Left ventricle myocardium superior (tissue), 1 donor: ENCODE measurements around the gene CHST3. TPM values are rescaled to one million over a fixed set of nuclear protein-coding genes. Genes with fewer than 3 reads are reported as not detected.

Source experiments
- ATAC-seq: fragments of 200-7000 bp; cut with Tn5 transposase; one replicate; pipeline ENCODE4 v1.9.1; 2020; ENCODE audit warnings: mild to moderate bottlenecking, moderate library complexity
- DNase-seq: peaks from one replicate; pipeline ENCODE4 v3.0.0-alpha.2; 2020
- intact Hi-C: fragments of 100-400 bp; cut with micrococcal nuclease; formaldehyde crosslinking; loops from one replicate; pipeline ENCODE4 v1.11.0; 2022
- total RNA-seq: library from RNA; stranded (reverse); fragmentation: NEBNext Ultra II Directional; extraction: Animal tissue kit (Norgen Biotek cat#: 25700); gene quantifications from one replicate; pipeline ENCODE4 v1.2.1, GENCODE V29; 2021
- donor health status: DM: no; HTN: yes; CAD: no; lungs with severe emphysema.

CHST3 gene
- total RNA-seq, 1 donor from 2014 or later: 18.5 TPM

DNA sequence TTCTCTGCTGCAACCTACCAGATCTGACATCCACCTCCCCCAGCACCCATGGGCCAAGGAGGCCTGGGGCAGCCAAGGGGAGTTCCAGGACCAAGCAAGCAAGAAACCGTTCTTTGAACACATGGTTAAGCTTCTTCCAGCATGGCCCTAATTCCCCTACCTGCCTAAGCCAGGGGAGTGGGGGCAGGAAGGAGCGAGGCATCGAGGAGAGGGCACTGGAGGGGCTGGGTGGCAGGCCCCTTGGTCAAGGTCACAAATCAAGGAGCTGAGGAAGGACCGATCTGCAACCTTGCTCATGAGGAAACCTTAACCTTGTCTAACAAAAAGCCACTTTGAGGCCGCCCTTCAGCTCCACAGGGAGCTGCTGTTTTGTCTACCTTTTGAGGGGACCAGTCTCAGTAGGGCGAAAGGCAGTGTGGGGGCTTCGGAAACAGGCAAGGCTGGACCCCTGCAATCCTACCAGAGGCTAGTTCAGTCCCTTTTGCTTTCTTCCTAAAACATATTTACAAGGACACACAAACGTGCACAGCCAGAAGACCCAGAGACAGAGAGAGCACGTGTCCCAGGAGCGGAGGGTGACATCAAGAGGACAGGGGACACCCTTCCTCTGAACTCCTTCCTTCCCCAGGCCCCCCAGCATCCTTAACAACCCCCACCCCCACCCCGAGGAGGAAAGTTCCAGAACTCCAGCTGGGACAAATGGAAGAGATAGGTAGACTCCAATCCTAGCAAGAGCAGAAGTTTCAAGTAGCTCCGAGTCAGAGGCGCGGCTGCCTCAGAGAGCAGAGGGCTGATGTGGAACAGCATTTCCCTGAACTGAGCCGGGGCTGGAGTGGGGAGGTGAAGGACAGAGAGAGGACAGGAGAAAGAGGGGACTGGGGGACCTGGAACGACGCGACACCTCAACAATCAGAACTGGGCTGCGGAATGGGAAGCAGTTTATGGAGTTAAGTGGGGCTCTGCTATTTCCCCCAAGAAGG, 95.9 kb downstream of the CHST3 start:
- intact Hi-C loops: no loop called here
- DNase-seq: no peak
- ATAC-seq: no peak

GRCh38 chr10:72061491-72061890, 97.3 kb downstream of the CHST3 start:
- DNase-seq (no peak), ATAC-seq (no peak)
- intact Hi-C loops: no loop called here

DNA sequence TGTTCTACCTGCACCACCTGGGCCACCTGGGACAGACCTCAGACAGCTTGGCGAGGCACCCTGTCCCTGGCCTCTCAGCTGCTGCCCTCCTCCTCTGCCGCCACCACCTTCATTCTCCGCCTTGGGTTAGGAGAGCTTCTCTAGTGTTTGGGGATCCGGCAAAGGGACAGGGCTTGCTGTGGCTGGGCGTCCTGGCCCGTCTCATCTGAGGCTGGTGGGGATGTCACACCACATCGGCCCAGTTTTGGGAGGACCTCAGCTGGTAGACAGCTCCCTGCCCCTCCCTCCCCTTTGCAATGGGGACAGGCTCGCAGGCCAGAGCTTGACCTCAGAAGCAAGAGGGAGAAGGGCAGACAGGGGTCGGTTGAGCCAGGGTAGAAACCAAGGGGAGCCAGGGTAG, 97.7 kb downstream of the CHST3 start:
- no peak for ATAC-seq
- intact Hi-C loops: no loop called here
- no peak for DNase-seq

DNA sequence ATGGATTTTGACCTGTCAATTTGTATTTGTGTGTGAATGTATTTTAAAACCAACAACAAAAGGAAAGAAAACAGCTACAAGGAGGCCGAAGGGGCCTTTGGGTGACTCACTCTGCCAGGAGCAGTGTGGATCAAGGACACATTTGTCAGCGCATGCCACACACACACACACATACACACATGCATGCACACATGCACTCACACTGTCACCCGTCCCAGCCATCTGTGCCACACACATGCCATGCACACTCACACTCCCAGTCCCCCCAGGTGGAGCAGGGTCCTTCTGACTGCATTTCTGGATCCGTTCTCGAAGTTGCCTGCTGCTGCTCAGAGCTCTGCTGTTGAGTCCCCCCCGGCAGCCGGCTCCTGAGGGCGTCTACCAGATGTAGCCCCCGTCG, 98.2 kb downstream of the CHST3 start:
- intact Hi-C loops: no loop called here
- ATAC-seq: no peak
- no peak for DNase-seq

Other genes starting within 250 kb of the CHST3 start
- 0.07 TPM for gene C10orf105, start 244.6 kb upstream of the CHST3 start, total RNA-seq
- 127 TPM for gene VSIR, start 190.9 kb upstream of the CHST3 start, total RNA-seq
- gene PSAP, start 113.1 kb upstream of the CHST3 start, total RNA-seq: 1,798 TPM
- gene SPOCK2, start 124.2 kb downstream of the CHST3 start, total RNA-seq: 12.7 TPM